HepG2 (cell line): Measurements from ENCODE around the gene TMSB15B.
"Not testable (repeated sequence)": the region's sequence is repeated elsewhere in the genome, so short reads cannot be mapped to it uniquely, and the experiment has no call there.

Experiments used
- JUNB ChIP-seq: sonication (generic); formaldehyde crosslinking; IDR thresholded peaks from 2 replicates; pipeline ENCODE4 v1.8.0; 2022; ENCODE audit warnings: missing genetic modification reagents, mild to moderate bottlenecking, borderline replicate concordance
- NFIC ChIP-seq: IDR thresholded peaks from 2 replicates; pipeline ENCODE4 v1.6.1; 2012; ENCODE audit warnings: mild to moderate bottlenecking, low read length, inconsistent platforms
- POLR2AphosphoS5 ChIP-seq: IDR thresholded peaks from 2 replicates; pipeline ENCODE4 v1.6.1; 2012; ENCODE audit warnings: low read depth, low read length
- SAFB2 ChIP-seq: sonication (generic); formaldehyde crosslinking; IDR thresholded peaks from 2 replicates; pipeline ENCODE4 v1.5.1; 2020; ENCODE audit warnings: missing genetic modification reagents, low read depth, mild to moderate bottlenecking, borderline replicate concordance
- TGIF2 ChIP-seq: IDR thresholded peaks from 2 replicates; pipeline ENCODE4 v1.6.1; 2016; ENCODE audit warnings: control low read depth, missing compliant biosample characterization
- ZFP1 ChIP-seq: IDR thresholded peaks from 2 replicates; pipeline ENCODE4 v1.6.1; 2016
- ZFP90 ChIP-seq: sonication (generic); formaldehyde crosslinking; IDR thresholded peaks from 2 replicates; pipeline ENCODE4 v1.8.0; 2022; ENCODE audit warnings: missing genetic modification reagents, mild to moderate bottlenecking, inconsistent platforms, borderline replicate concordance
- TF ChIP-seq, protein P1 (sequence below): IDR thresholded peaks from 2 replicates; pipeline ENCODE4 v1.6.1; 2012; ENCODE audit warnings: inconsistent platforms

DNA sequence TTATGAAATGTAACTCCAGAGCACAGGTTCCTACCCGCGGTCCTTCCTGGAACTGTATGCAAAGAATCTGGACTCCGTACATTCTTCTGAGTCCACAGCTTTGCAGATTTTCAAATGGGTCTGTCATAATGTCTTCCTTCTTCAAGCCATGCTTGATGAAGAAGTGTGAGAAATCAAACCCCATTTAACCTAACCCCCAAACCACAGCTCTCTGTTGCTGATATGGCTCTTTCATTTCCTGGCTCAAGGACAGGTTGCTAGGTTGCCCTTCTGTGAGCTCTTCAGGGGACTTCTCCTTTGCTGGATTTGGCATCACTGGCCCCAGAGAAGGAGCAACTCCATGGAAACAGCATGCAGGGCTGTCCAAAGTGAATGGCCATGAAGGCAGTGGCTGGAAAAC lies 41.9 kb upstream of the TMSB15B start:
- not testable (repeated sequence) for TF ChIP-seq ZFP90; NFIC; TGIF2 (CRISPR knock-in tag); ZFP1; SAFB2 (CRISPR knock-in tag); POLR2AphosphoS5; JUNB (CRISPR knock-in tag)
- TF ChIP-seq, protein P1, sequence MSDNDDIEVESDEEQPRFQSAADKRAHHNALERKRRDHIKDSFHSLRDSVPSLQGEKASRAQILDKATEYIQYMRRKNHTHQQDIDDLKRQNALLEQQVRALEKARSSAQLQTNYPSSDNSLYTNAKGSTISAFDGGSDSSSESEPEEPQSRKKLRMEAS: not testable (repeated sequence)
